Activated T-cell treated with anti-CD3 and anti-CD28 coated beads, Interleukin-2, amount 50 U/mL, for 4 hours (primary cell): ENCODE measurements around the gene PEAR1. TPM values are rescaled to one million over a fixed set of nuclear protein-coding genes. Genes with fewer than 3 reads are reported as not detected.

Experiments
- ATAC-seq, 2 donors: fragments of 200-7000 bp; cut with Tn5 transposase; one replicate each; pipeline ENCODE4 v1.10.0; 2021
- DNase-seq: peaks from one replicate; pipeline ENCODE4 v3.0.0-alpha.2; 2020
- H3K27me3 Mint-ChIP-seq: one replicate; pipeline ENCODE4 v1.8.0; 2021; ENCODE audit warnings: low read depth, mixed read lengths
- H3K36me3 Mint-ChIP-seq: one replicate; pipeline ENCODE4 v1.8.0; 2022; ENCODE audit warnings: mixed read lengths; ENCODE audit not compliant: insufficient read depth
- H3K4me1 Mint-ChIP-seq: one replicate; pipeline ENCODE4 v1.8.0; 2021; ENCODE audit warnings: low read depth, mixed read lengths
- H3K4me3 Mint-ChIP-seq: one replicate; pipeline ENCODE4 v1.8.0; 2021; ENCODE audit warnings: mild to moderate bottlenecking, moderate library complexity, mixed read lengths
- H3K9me3 Mint-ChIP-seq: one replicate; pipeline ENCODE4 v1.8.0; 2021; ENCODE audit warnings: mixed read lengths
- total RNA-seq, 3 donors: library from RNA; stranded (reverse); gene quantifications; one replicate each; pipeline ENCODE4 v1.2.1, GENCODE V29; 2021

PEAR1 gene
- total RNA-seq, 3 donors from 2014 or later: 0.05 TPM; not detected in 2

- H3K27me3 Mint-ChIP-seq: peaks cover 19% of the 10 kb centered on the region
These were observed 42.1 kb downstream of the PEAR1 start for GRCh38 chr1:156935505-156936128.

GRCh38 chr1:156936191-156936590 is 42.7 kb downstream of the PEAR1 start:
- Mint-ChIP-seq H3K4me3 (no peak overlapping the region), H3K27me3 (peaks cover 13% of the 10 kb centered on the region), H3K4me1 (peaks cover 3% of the 10 kb centered on the region), H3K36me3 (peaks cover 10% of the 10 kb centered on the region), H3K9me3 (no peaks in the 10 kb centered on the region)
- no peak for ATAC-seq
- DNase-seq: no peak

More at GRCh38 chr1:156935505-156936128, 42.1 kb downstream of the PEAR1 start:
- Mint-ChIP-seq H3K4me1 (peaks cover 3% of the 10 kb centered on the region), H3K36me3 (peaks cover 5% of the 10 kb centered on the region), H3K9me3 (no peaks in the 10 kb centered on the region), H3K4me3 (no peak overlapping the region)
- ATAC-seq (no peak), DNase-seq (no peak)

DNA sequence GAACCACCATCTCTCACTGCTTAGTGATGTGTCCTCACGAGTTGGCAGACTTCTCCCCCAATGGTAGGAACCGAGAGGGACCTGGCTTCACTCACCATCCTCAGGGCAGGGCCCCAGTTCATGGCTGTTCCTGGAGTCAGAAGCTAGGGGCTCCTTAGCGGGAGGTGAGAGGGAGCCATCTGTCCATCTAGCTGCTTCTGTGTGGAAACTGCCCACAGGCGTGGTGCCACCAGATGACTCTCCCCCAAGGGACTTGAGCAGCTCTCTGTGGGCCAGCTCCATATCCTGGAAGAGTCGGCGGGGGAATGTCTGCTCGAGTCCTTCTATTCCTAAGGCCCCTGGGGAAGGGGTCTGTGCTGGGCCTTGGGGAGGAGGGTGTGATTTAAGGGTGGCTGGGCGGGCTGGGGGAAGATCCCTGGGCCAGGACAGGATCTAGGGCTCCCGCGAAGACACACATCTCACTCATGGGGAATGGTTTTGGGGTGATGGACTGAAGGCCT is 43.3 kb downstream of the PEAR1 start:
- H3K36me3 Mint-ChIP-seq: peaks cover 10% of the 10 kb centered on the region
- DNase-seq (no peak), ATAC-seq (no peak)
- H3K4me3 Mint-ChIP-seq: no peak overlapping the region
- H3K27me3 Mint-ChIP-seq: peaks cover 7% of the 10 kb centered on the region
- no peaks in the 10 kb centered on the region for H3K4me1 Mint-ChIP-seq
- H3K9me3 Mint-ChIP-seq: no peaks in the 10 kb centered on the region

- peaks cover 10% of the 10 kb centered on the region for H3K36me3 Mint-ChIP-seq
- no peak overlapping the region for H3K4me3 Mint-ChIP-seq
- no peaks in the 10 kb centered on the region for H3K9me3 Mint-ChIP-seq
- no peaks in the 10 kb centered on the region for H3K27me3 Mint-ChIP-seq
- ATAC-seq (no peak), DNase-seq (no peak)
- no peaks in the 10 kb centered on the region for H3K4me1 Mint-ChIP-seq
These were observed 44.4 kb downstream of the PEAR1 start for GRCh38 chr1:156937883-156938282.

DNA sequence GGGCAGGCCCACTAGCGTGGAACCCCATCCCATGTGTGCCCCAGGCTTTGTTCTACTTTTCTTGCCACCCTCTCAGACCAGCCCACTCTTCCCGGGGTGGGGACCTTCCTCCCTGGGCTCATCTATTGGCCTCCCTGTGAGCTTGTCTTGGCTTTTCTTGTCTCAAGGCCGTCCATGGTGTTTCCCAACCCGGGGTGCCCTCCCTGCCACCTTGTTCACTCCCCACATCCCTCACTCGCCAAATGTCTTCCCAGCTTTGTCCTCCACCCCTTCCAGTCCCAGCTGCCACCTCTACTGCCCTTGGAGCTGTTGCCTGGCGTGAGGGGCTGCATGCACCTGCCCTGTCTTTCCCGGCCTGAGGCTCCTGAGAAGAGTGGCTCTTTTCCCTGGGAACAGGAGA is 45.3 kb downstream of the PEAR1 start:
- peaks cover 16% of the 10 kb centered on the region for H3K36me3 Mint-ChIP-seq
- no peak for ATAC-seq
- H3K4me3 Mint-ChIP-seq: no peak overlapping the region
- no peaks in the 10 kb centered on the region for H3K9me3 Mint-ChIP-seq
- no peak for DNase-seq
- H3K4me1 Mint-ChIP-seq: no peaks in the 10 kb centered on the region
- H3K27me3 Mint-ChIP-seq: no peaks in the 10 kb centered on the region

DNA sequence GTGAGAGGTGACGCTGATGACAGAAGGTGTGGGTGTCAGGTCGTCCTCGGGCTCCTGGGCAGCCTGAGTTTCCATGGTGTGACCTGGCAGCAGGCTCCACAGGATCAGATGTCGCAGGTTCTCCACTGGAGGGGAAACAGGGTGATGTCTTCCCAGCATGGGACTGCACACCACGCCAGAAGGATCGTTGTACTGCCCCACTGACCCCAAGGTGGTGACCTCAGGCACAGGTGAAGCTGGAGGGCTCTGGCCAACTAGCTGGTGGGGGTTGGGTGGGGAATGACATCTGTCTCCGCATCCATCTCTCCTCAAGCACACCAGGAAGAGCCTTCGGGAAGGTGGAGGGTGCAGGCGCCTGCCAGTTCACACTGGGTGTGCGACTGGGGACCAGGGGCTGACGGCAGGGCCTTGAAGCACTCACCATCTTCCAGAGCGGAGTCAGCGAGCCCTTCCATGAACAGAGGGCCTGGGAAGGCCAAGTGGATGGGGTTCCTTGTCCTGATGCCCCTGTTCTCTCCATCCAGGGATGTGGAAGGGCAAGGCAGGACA is 46.3 kb downstream of the PEAR1 start:
- no peaks in the 10 kb centered on the region for H3K27me3 Mint-ChIP-seq
- peaks cover 17% of the 10 kb centered on the region for H3K36me3 Mint-ChIP-seq
- H3K4me3 Mint-ChIP-seq: no peak overlapping the region
- H3K9me3 Mint-ChIP-seq: no peaks in the 10 kb centered on the region
- DNase-seq: no peak
- no peaks in the 10 kb centered on the region for H3K4me1 Mint-ChIP-seq
- ATAC-seq: no peak

GRCh38 chr1:156941675-156942074 is 48.2 kb downstream of the PEAR1 start:
- no peaks in the 10 kb centered on the region for H3K4me1 Mint-ChIP-seq
- H3K4me3 Mint-ChIP-seq: no peak overlapping the region
- H3K36me3 Mint-ChIP-seq: peaks cover 27% of the 10 kb centered on the region
- no peaks in the 10 kb centered on the region for H3K27me3 Mint-ChIP-seq
- ATAC-seq: no peak
- H3K9me3 Mint-ChIP-seq: no peaks in the 10 kb centered on the region
- no peak for DNase-seq

GRCh38 chr1:156942176-156942575 is 48.7 kb downstream of the PEAR1 start:
- DNase-seq: no peak
- H3K4me3 Mint-ChIP-seq: no peak overlapping the region
- no peaks in the 10 kb centered on the region for H3K27me3 Mint-ChIP-seq
- H3K36me3 Mint-ChIP-seq: peaks cover 32% of the 10 kb centered on the region
- no peaks in the 10 kb centered on the region for H3K4me1 Mint-ChIP-seq
- no peak for ATAC-seq
- H3K9me3 Mint-ChIP-seq: no peaks in the 10 kb centered on the region

- Mint-ChIP-seq H3K9me3 (no peaks in the 10 kb centered on the region), H3K36me3 (peaks cover 34% of the 10 kb centered on the region), H3K4me3 (no peak overlapping the region), H3K27me3 (no peaks in the 10 kb centered on the region), H3K4me1 (no peaks in the 10 kb centered on the region)
- ATAC-seq (no peak), DNase-seq (no peak)
These were observed 49.1 kb downstream of the PEAR1 start for GRCh38 chr1:156942576-156942975.

DNA sequence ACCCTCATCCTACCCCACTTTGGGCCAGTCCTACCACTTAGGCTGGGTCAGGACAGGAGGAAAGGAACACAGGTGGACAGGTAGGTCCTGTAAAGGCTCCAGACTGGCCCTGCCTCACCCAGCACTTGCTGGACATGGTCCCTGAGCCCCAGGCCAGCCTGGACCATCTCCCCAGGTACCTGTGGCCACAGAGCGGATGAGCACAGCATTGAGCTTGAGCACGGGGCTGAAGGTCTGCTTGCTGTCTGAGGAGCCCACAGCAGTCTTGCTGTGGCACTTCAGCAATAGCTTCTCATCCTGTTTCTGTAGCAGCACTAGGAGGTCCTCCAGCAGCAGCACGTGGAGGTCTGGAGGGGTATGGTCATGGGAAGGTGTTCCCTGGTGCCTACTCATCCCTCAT is 50.2 kb downstream of the PEAR1 start:
- Mint-ChIP-seq H3K4me1 (no peaks in the 10 kb centered on the region), H3K9me3 (no peaks in the 10 kb centered on the region), H3K4me3 (no peak overlapping the region), H3K27me3 (no peaks in the 10 kb centered on the region), H3K36me3 (peaks cover 35% of the 10 kb centered on the region)
- ATAC-seq: no peak
- no peak for DNase-seq

- Mint-ChIP-seq H3K36me3 (peaks cover 35% of the 10 kb centered on the region), H3K9me3 (no peaks in the 10 kb centered on the region), H3K4me1 (no peaks in the 10 kb centered on the region), H3K4me3 (no peak overlapping the region), H3K27me3 (no peaks in the 10 kb centered on the region)
- DNase-seq (no peak), ATAC-seq (no peak)
These were observed 50.8 kb downstream of the PEAR1 start for GRCh38 chr1:156944268-156944667.

GRCh38 chr1:156944848-156945247 is 51.3 kb downstream of the PEAR1 start:
- no peak for DNase-seq
- H3K27me3 Mint-ChIP-seq: no peaks in the 10 kb centered on the region
- H3K36me3 Mint-ChIP-seq: peaks cover 35% of the 10 kb centered on the region
- H3K4me1 Mint-ChIP-seq: no peaks in the 10 kb centered on the region
- no peak overlapping the region for H3K4me3 Mint-ChIP-seq
- ATAC-seq: no peak
- no peaks in the 10 kb centered on the region for H3K9me3 Mint-ChIP-seq

GRCh38 chr1:156945881-156946661 is 52.6 kb downstream of the PEAR1 start:
- no peak for DNase-seq
- no peak for ATAC-seq
- Mint-ChIP-seq H3K27me3 (no peaks in the 10 kb centered on the region), H3K4me3 (no peak overlapping the region), H3K9me3 (no peaks in the 10 kb centered on the region), H3K4me1 (no peaks in the 10 kb centered on the region), H3K36me3 (peaks cover 30% of the 10 kb centered on the region)

- no peak for DNase-seq
- Mint-ChIP-seq H3K27me3 (no peaks in the 10 kb centered on the region), H3K9me3 (no peaks in the 10 kb centered on the region), H3K36me3 (peaks cover 36% of the 10 kb centered on the region), H3K4me1 (no peaks in the 10 kb centered on the region), H3K4me3 (no peak overlapping the region)
- no peak for ATAC-seq
These were observed 53.6 kb downstream of the PEAR1 start for GRCh38 chr1:156947127-156947526.
